TTC549 (cell line): ENCODE data around the gene NUP210.

Source experiments
- FAIRE-seq: peaks from 2 replicates; lab custom pipeline; 2012; peaks lifted over from hg19 to GRCh38; lab: Jason Lieb, UNC

Gene NUP210

DNA sequence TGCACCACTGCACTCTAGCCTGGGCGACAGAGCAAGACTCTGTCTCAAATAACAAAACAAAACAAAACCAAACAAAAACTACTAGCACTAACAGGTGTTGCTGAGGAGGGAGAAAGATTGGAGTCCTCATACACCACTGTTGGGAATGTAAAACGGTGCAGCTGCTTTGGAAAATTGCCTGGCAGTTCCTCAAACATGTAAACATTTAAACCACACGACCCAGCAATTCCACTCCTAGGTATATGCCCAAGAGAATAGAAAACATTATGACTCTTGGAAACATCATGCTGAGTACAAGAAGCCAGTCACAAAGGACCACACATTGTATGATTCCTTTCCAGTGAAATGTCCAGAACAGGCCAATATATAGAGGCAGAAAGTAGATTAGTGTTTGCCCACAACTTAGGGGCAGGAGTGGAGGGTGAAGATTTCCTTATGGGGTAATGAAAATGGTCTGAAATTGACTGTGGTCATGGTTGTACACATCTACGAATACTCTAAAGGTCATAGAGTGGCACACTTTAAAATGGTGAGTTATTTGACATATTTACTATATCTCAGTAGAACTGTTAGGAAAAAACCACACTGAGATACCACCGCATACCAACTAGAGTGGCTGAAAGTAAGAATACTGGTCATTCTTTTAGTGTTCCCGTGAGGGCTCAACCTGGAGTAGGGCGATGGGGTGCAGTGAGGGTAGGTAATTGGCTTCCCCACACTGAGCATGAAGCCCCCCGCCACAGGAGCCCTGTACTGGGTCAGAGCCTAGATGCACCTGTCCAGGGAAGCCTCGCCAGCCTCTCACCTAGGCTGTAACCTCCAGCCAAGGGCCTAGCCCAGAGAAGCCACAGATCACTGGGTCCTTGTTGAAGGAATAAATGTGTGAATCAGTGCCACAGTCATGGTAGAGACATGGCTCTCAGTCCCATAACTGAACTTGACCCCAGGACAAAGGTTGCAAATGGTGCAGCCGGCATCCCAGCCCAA, 131.1 kb downstream of the NUP210 start:
- FAIRE-seq: no peak

DNA sequence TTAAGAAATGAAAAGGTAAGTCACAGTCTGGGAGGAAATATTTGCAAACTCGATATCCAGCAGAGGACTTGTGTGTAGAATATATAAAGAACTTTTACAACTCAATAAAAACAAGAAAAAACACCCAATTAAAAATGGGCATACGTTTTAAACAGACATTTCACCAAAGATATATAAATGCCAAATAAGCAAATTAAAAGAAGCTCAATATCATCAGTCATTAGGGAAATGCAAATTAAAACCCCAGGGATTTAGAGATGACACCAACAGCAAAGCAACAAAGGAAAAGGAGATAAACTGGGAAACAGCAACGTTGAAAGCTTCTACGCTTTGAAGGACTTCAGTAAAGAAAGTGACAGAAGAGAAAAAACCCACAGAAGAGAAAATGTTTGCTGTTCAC, 132.3 kb downstream of the NUP210 start:
- no peak for FAIRE-seq

DNA sequence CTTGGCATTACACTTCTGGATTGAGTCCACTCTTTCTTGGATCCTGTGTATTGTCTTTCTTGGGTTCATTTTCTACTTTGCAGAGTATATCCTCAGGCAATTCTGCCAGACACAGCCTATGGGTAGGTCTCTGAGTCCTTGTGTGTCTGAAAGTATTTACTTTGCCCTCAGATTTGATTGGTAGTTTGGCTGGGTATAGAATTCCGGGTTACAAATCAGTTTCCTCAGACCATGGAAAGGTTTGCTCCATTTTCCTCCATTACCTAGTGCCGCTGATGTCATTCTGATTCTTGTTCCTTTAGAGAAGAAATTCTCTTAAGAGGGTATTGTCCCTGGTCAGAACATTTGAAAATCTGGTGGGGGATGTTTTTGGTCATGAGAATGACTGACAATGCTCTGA, 133.2 kb downstream of the NUP210 start:
- no peak for FAIRE-seq

- no peak for FAIRE-seq
Observed at GRCh38 chr3:13285007-13285567, 135.0 kb downstream of the NUP210 start.

- no peak for FAIRE-seq
Observed at GRCh38 chr3:13283877-13284264, 136.3 kb downstream of the NUP210 start.

DNA sequence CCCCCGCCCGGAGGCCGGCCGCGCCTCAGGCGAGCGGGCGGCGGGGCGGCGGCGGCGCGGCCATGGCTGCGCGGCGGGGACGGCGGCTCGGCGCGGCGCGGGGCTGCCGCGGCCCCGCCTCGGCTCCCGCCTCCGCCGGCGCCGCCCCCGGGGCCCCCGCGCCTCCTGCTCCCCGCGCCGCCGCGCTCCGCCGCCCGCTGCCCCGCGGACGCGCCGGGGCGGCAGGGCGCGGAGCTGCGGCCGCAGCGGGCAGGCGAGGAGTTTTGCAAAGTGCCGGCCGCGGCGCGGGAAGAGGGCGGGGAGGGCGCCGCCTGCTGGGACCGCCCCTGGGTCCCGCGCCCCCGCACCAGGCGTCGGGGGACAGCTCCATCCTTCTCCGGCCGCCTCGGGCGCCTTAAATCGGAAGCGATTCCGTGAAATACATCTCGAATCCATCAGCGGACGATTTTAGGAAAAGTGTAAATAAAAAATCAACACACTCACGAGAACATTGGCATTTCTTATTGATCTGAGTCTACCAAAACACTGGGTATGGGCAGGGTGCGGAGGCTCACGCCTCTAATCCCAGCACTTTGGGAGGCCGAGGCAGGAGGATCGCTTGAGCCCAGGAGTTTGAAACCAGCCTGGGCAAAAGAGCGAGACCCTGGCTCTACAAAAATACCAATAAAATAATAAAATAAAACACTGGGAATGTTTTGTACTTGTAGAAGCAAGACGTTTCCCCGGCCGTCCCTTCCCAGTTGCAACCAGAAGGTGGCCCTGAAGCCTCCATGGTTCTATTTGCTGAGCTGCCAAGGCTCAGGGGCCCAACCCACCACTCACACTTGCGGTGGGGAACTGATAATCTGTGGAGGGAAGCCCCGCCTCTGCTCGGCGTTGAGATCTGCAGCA, 136.9 kb downstream of the NUP210 start:
- no peak for FAIRE-seq

GRCh38 chr3:13282358-13282985, 137.7 kb downstream of the NUP210 start:
- no peak for FAIRE-seq

DNA sequence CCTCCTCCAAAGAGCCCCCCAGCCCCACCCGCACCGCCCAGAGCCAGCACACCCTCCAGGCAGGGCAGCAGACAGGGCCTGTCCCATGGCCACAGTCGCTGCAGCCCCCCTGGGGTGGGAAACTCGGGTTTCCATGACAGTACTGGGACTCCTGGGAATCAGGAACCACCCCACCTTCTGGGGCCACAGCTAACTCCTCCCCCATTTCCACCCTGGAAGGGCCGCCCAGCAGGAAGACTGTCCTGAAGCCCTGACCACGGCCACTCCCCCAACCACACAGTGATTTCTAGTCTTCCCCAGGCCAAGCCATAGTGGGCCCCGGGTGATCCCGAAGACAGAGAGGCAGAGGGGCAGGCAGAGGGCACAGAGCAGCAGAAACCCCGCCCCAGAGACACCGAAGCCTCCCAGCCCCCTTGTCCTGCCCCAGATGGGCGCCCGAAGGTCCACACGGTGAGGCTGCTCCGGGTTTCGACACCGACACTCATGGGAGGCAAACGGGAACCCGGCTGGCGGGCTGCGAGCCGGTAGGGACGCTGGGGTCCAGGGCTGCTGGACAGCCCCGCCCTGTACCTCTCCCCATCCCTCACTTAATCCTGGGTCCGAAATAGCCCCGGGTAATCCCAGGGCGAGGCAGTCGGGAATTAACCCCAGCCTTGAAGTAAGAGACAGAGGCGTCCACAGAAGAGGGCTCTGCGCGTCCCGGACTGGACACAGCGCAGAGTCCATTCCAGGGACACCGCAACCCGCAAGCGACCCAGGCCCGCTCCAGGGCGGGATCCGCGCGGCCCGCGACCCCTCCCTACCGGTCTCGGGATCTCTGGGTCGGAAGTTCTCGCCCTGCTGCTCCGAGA, 138.4 kb downstream of the NUP210 start:
- FAIRE-seq: no peak

GRCh38 chr3:13280811-13281506, 139.2 kb downstream of the NUP210 start:
- FAIRE-seq: no peak

- no peak for FAIRE-seq
Observed at GRCh38 chr3:13280122-13280790, 139.9 kb downstream of the NUP210 start.

GRCh38 chr3:13279532-13279910, 140.6 kb downstream of the NUP210 start:
- no peak for FAIRE-seq

- FAIRE-seq: no peak
Observed at GRCh38 chr3:13278783-13279531, 141.2 kb downstream of the NUP210 start.

DNA sequence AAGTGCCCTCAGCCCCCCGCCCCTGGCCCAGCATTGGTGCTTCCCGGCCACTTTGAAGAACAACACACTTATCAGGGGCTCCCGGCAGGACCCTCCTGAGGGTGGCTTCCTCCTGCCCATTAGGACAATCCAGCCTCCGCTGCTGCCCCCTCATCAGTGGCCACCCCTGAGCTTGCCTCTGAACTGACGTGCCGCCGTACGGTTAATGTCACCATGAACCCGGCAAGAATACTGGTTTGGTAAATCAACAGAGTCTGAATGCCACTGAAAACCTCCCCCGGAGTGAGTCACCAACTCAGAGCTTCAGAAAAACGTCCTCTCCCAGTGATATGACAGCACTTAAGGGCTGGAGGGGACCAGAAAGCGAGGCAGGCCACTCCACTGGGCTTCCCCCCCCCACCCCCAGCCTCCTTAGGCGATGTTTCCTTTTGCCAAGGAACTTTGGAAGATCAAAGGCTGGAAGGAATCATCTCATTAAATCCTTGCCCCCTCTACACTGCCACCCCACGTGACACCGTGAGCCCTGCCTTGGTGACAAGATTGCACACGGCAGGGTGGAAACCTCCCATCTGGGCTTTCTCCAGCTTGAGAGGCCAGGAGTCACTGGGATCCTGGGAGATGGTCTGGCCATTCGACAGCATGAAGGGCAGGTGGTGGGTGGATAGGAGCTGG, 142.1 kb downstream of the NUP210 start:
- no peak for FAIRE-seq

GRCh38 chr3:13277196-13277813, 142.8 kb downstream of the NUP210 start:
- FAIRE-seq: no peak

GRCh38 chr3:13276438-13277195, 143.5 kb downstream of the NUP210 start:
- no peak for FAIRE-seq

DNA sequence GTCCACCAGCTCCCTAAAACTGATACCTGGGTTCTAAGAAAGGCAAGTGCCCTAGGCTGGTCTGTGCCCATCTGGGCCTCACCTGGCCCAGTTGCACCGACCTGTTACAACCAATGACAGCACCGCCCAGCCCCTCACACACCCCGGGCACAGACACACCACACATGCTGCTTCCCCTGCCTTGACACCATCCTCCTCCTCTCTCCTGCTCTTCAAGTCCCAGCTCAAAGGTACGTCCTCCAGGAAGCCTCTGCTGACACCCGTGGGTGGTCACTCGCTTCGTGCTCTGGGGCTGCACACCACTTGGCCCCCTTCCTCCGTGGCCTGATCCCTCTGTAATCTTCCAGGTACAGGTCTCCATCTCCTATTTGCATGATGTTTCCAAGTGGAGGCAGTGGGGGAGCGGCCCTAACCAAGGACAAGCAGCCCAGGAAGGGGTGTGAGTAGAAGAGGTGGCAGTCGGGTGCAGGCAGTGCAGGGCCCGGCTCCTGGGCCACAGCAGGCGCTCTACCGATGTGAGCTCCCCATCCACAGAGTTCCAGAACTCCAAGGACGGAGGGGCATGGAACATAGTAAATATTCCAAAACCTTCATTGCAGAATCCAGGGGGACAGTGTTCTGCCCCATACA, 144.6 kb downstream of the NUP210 start:
- FAIRE-seq: no peak
